Measurements from ENCODE around the gene UPK1B. TPM values are rescaled to one million over a fixed set of nuclear protein-coding genes. Genes with fewer than 3 reads are reported as not detected.
"Not testable (repeated sequence)": the region's sequence is repeated elsewhere in the genome, so short reads cannot be mapped to it uniquely, and the experiment has no call there.

Gene UPK1B
- total RNA-seq = 0.59 TPM

- DNase-seq = no peak
These were observed at the start of gene UPK1B for GRCh38 chr3:119173325-119173724. Gene UPK1B (plus strand): TSS chr3:119173598. CDS start chr3:119186742, 13,144 bp downstream.

- no peak for DNase-seq
These were observed 48.1 kb upstream of the UPK1B start for GRCh38 chr3:119125342-119125741.

- DNase-seq = no peak
These were observed 47.5 kb upstream of the UPK1B start for GRCh38 chr3:119125742-119126504.

DNA sequence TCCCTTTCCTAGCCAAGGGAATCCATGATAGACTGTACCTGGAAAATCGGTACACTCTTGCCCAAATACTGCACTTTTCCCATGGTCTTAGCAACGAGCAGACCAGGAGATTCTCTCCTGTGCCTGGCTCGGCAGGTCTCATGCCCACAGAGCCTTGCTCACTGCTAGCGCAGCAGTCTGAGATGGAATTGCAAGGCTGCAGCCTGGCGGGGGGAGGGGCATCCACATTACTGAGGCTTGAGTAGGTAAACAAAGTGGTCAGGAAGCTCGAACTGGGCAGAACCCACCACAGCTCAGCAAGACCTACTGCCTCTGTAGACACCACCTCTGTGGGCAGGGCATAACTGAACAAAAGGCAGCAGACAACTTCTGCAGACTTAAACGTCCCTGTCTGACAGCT, 43.1 kb upstream of the UPK1B start:
- DNase-seq = not testable (repeated sequence)

DNA sequence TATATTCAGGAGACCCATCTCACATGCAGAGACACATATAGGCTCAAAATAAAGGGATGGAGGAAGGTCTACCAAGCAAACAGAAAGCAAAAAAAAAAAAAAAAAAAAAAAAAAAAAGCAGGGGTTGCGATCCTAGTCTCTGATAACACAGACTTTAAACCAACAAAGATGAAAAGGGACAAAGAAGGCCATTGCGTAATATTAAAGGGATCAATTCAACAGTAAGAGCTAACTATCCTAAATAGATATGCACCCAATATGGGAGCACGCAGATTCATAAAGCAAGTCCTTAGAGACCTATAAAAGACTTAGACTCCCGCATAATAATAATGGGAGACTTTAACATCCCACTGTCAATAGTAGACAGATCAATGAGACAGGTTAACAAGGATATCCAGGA, 41.1 kb upstream of the UPK1B start:
- DNase-seq = not testable (repeated sequence)

DNA sequence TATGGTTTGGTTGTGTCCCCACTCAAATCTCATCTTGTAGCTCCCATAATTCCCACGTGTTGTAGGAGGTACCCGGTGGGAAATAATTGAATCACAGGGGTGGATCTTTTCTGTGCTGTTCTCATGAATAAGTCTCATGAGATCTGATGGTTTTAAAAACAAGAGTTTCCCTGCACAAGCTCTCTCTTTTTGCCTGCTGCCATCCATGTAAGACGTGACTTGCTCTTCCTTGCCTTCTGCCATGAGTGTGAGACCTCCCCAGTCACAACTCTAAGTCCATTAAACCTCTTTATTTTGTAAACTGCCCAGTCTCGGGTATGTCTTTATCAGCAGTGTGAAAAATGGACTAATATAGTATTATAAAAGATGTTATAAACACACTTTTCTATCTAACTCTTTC, 34.0 kb upstream of the UPK1B start:
- not testable (repeated sequence) for DNase-seq

DNA sequence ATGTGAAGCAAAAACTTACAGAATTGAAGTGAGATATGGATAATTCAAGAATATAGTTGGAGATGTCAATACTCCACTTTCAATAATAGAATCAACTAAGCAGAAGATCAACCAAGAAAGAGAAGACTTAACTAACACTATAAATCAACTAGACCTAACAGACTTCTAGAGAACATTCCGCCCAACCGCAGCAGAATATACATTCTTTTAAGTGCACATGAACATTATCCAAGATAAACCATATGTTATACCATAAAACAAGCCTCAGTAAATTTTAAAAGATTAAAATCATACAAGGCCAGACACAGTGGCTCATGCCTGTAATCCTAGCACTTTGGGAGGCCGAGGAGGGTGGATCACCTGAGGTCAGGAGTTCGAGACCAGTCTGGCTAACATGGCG, 32.9 kb upstream of the UPK1B start:
- DNase-seq = no peak

- DNase-seq = no peak
These were observed 28.3 kb upstream of the UPK1B start for GRCh38 chr3:119145128-119145499.

DNA sequence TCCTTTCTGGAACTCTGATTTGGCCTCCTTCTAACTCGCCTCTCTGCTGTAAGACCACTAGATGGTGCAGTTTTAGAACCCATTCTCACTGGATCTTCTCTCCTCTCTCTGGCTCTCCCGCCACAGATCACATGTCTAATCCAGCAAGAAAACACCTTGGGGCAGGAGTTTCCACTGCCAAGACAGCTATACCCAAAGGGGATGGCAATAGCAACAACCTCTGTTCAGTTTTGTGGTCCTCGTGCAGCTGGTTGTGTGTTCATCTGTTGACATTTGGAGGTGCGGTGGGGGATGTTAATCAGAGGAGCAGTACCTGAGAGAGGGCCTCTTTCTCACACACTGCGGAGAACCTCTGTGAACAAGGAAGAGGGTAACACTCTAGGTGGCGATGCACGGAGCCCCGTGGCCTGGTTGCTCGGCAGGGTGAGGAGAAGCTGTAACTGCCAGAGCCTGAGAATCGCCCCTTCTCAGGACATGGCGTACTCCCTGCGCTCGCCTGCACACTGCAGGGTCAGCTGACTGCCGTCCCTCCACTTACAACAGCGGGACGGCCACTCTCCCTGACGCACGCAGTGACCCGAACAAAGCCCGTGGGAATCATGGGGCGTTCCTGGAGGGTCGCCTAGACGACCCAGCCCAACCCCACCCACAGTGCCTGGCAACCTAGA, 27.8 kb upstream of the UPK1B start, which contains the start of gene TEX55:
Gene TEX55 (plus strand): TSS at position 666 of the 668 bp plus-strand sequence. CDS start 25 bp downstream, outside the sequence.
- DNase-seq = peak; percentile 20

DNA sequence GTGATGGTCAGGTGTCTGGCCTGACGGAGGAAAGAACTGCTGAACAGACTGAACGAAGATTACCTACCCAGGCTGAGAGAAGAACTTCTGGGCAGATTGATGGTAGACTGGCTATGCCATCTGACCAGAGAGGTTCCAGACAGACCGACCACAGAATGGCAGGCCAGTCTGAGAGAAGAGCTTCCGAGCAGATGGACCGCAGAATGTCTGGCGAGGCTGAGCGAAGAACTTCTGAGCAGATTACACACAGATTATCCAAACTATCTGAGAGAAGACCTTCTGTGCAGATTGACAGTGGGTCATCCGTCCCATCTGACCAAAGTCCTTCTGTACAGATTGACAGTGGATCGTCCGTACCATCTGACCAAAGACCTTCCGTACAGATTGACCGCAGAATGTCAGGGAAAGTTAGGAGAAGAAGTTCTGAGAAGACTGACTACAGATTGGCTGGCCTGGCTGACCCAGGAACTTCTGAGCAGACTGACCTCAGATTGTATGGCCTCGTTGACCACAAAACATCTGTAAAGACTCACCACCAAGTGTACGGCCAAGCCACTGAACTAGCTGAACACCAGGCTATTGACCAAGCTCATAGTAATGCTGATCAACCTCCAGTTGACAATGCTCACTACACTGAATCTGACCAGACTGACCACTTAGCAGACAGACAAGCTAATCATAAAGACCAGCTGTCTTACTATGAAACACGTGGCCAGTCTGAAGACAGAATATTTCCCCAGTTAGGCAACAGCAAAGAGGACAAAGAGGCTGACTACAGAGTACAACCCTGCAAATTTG, 26.6 kb upstream of the UPK1B start:
- no peak for DNase-seq

- no peak for DNase-seq
These were observed 25.9 kb upstream of the UPK1B start for GRCh38 chr3:119147494-119147893.

DNA sequence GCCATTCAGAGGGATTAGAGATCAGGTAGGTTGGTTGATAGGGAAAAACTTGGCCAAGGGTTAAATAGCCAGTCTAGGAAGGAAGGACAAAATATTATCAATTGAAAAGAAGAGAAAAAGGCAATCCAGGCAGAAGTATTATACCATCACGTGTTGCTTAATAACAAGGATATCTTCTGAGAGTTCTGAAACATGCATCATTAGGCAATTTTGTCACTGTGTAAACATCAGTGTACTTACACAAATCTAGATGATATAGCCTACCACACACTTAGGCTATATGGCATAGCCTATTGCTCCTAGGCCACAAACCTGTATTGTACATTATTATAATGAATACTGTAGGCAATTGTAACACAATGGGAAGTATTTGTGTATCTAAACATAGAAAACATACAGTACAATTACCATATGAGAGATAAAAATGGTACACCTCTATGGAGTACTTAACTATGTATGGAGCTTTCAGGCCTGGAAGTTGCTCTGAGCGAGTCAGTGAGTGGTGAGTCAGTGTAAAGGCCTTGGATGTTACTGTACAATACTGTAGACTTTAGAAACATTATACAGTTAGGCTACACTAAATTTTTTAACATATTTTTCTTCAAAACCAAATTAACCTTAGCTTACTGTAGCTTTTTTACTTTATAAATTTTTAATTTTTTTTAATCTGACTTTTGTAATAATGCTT, 24.8 kb upstream of the UPK1B start:
- DNase-seq = no peak

DNA sequence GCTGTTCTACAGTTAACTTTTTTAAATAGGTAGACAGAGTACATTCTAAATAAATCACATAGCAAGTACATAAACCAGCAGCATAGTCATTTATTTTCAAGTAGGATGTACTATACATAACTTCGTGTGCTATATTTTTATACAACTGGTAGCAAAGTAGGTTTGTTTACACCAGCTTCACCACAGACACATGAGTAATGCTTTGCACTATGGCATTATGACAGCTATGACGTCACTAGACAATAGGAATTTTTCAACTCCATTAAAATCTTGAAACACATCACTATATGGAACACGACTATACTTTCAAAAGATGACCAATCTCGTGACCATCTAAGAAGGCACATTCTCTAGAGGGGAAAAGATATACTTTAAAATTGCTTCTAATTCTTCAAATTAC, 23.9 kb upstream of the UPK1B start:
- no peak for DNase-seq

DNA sequence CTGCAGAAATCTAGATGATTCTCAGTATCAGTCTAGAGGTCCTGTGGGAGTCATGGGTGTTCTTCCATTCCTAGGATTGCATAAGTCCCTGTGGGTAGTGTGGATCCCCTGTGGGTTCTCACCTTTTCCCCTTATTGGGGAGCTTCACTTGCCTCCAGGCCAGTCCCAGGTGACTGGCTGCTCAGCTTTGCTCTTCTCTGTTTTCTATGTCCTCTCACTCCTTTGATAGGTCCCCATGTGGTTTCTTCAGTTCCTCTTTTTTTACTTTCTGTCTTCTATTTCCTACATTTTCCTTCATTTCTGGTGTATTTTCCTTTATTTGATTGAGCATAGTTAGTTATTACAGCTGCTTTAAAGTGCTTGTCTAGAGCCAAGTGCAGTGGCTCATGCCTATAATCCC, 16.5 kb upstream of the UPK1B start:
- no peak for DNase-seq

- DNase-seq = no peak
These were observed 15.4 kb upstream of the UPK1B start for GRCh38 chr3:119157971-119158370.

GRCh38 chr3:119160361-119160760, 13.0 kb upstream of the UPK1B start:
- DNase-seq = no peak

DNA sequence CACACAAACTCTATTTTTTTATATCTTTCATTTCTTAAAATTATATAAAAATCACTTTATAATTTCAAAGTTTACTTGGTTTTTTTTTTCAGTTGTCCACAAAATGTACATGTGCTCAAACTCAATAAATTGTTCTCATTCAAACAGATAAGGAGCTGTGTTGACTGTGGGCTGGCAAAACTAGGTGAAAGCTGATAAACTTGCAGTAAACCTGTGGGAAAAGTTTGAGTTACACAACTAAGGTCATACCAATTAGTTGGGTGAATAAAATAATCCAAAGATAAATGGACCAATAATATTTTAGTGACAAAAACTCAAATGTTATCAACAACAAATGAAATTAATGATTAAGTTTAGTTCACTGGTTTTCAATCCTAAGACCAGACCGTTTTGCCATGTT, 12.6 kb upstream of the UPK1B start:
- no peak for DNase-seq

GRCh38 chr3:119161240-119161639, 12.2 kb upstream of the UPK1B start:
- no peak for DNase-seq

- not testable (repeated sequence) for DNase-seq
These were observed 8.7 kb upstream of the UPK1B start for GRCh38 chr3:119164745-119165144.

DNA sequence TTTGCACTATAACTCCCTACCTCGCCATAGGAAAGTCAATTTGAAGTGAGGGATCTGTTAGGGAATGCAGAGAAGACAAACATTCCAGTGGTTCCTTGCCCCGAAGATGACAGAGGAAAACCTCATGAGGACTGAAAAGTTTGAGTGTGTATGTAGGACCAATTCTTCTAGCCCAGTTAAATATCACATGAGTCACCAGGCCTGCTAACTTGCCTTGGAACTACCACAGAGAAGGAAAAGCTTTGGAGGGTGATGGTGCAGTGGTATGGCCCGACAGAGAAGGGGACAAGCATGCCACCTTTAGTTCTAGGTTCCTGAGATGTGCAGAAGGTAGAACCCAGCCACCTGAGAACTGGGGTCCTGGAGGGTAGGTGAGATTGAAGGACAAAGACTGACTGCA, 2.6 kb upstream of the UPK1B start:
- DNase-seq = no peak

DNA sequence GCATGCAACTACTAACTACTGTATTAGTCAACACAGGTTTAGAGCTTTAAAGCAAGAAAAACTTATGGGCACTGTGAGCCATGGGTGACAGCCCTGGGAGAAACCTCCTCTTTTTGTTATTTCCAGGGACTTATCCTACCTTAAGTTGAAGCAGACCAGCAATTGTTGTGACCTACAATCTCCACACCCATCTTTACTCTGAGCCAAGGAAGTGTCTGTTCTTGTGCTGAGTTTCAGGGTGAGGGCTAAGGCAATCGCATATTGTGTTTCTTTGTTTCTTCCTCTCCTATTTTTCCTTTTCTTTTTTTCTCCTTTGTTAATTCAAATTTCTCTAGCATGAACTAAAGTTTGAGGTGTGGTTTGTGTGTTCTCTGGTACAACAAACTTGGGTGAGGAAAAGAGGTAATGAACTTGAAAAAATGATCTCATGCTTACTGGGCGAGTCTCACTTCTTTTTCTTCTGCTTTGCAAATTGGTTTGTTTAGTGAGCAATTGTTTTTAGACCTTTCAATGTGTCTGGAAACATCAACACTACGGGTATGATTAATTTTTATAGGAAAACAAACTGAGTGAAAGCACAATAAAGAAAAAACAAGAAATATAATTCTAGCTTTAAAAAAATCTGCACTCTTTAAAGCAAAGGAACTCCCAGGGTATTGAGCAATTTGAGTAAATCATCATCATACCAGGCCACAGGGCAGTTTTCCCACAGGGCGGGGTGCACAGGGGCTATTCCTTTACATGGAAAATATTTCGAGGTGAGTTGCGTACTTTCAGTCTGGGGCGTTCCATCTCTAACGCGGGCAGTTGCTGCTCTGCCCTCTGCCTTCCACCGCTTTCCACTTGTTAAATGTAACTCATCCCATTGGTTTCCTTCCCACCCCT, 2.7 kb downstream of the UPK1B start:
- no peak for DNase-seq
